GM23248 (cell line): Measurements from ENCODE around the gene TSPAN7. TPM values are rescaled to one million over a fixed set of nuclear protein-coding genes. Genes with fewer than 3 reads are reported as not detected.

Source experiments
- DNase-seq: peaks from one replicate; pipeline ENCODE4 v3.0.0-alpha.2; 2015
- H2AFZ ChIP-seq: fragments of 200-600 bp; sonication (generic); 2 replicates; pipeline ENCODE4 v1.6.1; 2016; ENCODE audit warnings: antibody characterized with exemption
- H3F3A ChIP-seq: fragments of 200-600 bp; sonication (generic); 2 replicates; pipeline ENCODE4 v1.6.1; 2016; ENCODE audit warnings: mild to moderate bottlenecking, antibody characterized with exemption, mixed run types; ENCODE audit not compliant: insufficient read depth
- H3K27ac ChIP-seq: fragments of 200-600 bp; sonication (generic); 2 replicates; pipeline ENCODE4 v1.5.1; 2016; ENCODE audit warnings: mild to moderate bottlenecking
- H3K27me3 ChIP-seq: fragments of 200-600 bp; sonication (generic); replicated peaks from 2 replicates; pipeline ENCODE4 v1.6.1; 2016; ENCODE audit warnings: mild to moderate bottlenecking; ENCODE audit not compliant: insufficient read depth
- H3K36me3 ChIP-seq: fragments of 200-600 bp; sonication (generic); 2 replicates; pipeline ENCODE4 v1.6.1; 2016; ENCODE audit warnings: low read depth, mild to moderate bottlenecking
- H3K4me1 ChIP-seq: fragments of 200-600 bp; sonication (generic); 2 replicates; pipeline ENCODE4 v1.6.1; 2016; ENCODE audit warnings: mild to moderate bottlenecking; ENCODE audit not compliant: insufficient read depth
- H3K4me2 ChIP-seq: fragments of 200-600 bp; sonication (generic); one replicate; pipeline ENCODE4 v1.6.1; 2016; ENCODE audit warnings: mild to moderate bottlenecking; ENCODE audit not compliant: unreplicated experiment
- H3K4me3 ChIP-seq: fragments of 200-600 bp; sonication (generic); 2 replicates; pipeline ENCODE4 v1.5.1; 2016; ENCODE audit warnings: mild to moderate bottlenecking
- H3K79me2 ChIP-seq: fragments of 200-600 bp; sonication (generic); 2 replicates; pipeline ENCODE4 v1.6.1; 2016; ENCODE audit warnings: mild to moderate bottlenecking; ENCODE audit not compliant: insufficient read depth
- H3K9ac ChIP-seq: fragments of 200-600 bp; sonication (generic); 2 replicates; pipeline ENCODE4 v1.6.1; 2016; ENCODE audit warnings: mild to moderate bottlenecking
- H3K9me2 ChIP-seq: fragments of 200-600 bp; sonication (generic); 2 replicates; pipeline ENCODE4 v1.6.1; 2016; ENCODE audit warnings: mixed run types, mild to moderate bottlenecking, moderate library complexity; ENCODE audit not compliant: insufficient read depth
- H3K9me3 ChIP-seq: fragments of 200-600 bp; sonication (generic); one replicate; pipeline ENCODE4 v1.6.1; 2017; ENCODE audit warnings: low read depth
- H4K20me1 ChIP-seq: fragments of 200-600 bp; sonication (generic); 2 replicates; pipeline ENCODE4 v1.6.0; 2016; ENCODE audit not compliant: insufficient read depth
- EZH2 ChIP-seq: fragments of 200-600 bp; sonication (generic); IDR thresholded peaks from 2 replicates; pipeline ENCODE4 v1.6.1; 2018; ENCODE audit warnings: antibody characterized with exemption, mild to moderate bottlenecking; ENCODE audit not compliant: insufficient read depth, poor library complexity, severe bottlenecking
- EZH2phosphoT487 ChIP-seq: fragments of 200-600 bp; sonication (generic); IDR thresholded peaks from 2 replicates; pipeline ENCODE4 v1.6.1; 2018; ENCODE audit warnings: antibody characterized with exemption, moderate library complexity, mild to moderate bottlenecking, low read depth; ENCODE audit not compliant: insufficient read depth
- WGBS, 2 experiments: methylation state at CpG; one replicate each; pipeline ENCODE4 v1.1.6; 2015 to 2017; ENCODE audit warnings: low lambda C conversion rate in 2 of 2, low coverage in 1 of 2; ENCODE audit errors: missing lambda C conversion rate in 2 of 2; 5-methylcytosine and 5-hydroxymethylcytosine counted together
- in situ Hi-C: fragments of 300-500 bp; cut with MboI; formaldehyde crosslinking; loops from 2 replicates; pipeline ENCODE4 v1.15.0; 2020
- polyA plus RNA-seq: library from polyadenylated mRNA; unstranded; fragments of >200 nt; fragmentation: Nextera tagmentation; extraction: Ambion mirVana; gene quantifications from 2 replicates; pipeline ENCODE4 v1.2.1, GENCODE V29; 2016
- total RNA-seq: library from RNA; depleted of rRNA; stranded (reverse); fragments of >200 nt; shearing (Covaris generic); gene quantifications from 2 replicates; pipeline ENCODE4 v1.2.3, GENCODE V29; 2014

The TSPAN7 gene
- total and polyA plus RNA-seq, 2 experiments from 2014 or later = not detected

DNA sequence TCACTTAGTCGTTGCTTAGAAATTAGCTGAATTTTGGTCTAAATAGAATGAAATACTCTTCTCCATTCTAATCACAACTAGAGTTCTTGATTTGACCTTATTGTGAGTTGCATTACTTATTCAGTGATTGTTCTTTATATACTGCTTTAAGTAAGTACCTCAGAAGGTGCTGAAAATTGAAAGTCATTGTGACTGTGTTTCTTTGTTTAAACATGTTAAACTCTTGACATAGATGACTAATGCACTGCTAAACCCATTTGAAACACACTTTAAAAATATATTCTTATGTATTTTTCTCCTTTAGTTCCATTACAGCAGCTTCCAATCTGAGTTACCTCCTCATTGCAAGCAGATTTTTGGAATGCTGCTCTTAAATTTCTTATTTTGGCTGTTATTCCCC, 9.1 kb downstream of the TSPAN7 start:
- H3K4me3 ChIP-seq = no peak overlapping the region
- TF ChIP-seq EZH2phosphoT487 (no peak), EZH2 (no peak)

DNA sequence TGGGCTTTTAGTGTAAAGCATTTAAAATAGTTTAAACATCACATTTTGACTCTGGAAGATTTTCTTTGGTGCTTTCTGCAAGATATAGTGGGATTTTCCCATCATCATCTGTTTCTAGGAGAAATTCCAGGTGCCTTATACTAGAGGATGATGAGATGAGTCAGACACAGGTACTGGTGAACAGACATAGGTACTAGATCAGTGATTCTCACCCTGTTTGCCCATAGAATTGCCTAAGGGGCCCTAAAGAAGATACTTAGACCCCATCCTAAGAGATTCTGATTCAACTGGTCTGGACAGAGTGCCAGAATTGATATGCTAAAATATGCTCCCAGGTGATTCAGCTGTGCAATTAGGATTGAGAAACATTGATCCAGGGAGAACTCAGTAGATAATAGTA, 9.7 kb downstream of the TSPAN7 start:
- Histone ChIP-seq H3K27ac (no peak overlapping the region), H3K36me3 (no peaks in the 10 kb centered on the region), H3K9me3 (no peaks in the 10 kb centered on the region), H3F3A (no peaks in the 10 kb centered on the region), H3K4me3 (no peak overlapping the region), H2AFZ (no peak overlapping the region), H3K9ac (no peak overlapping the region), H3K9me2 (no peaks in the 10 kb centered on the region), H4K20me1 (no peaks in the 10 kb centered on the region), H3K79me2 (no peaks in the 10 kb centered on the region), H3K4me2 (no peak overlapping the region), H3K4me1 (no peaks in the 10 kb centered on the region), H3K27me3 (no peaks in the 10 kb centered on the region)
- in situ Hi-C loops = no loop called here
- TF ChIP-seq EZH2 (no peak), EZH2phosphoT487 (no peak)
- DNase-seq = no peak

More for the DNA sequence above, 9.1 kb downstream of the TSPAN7 start:
- no peaks in the 10 kb centered on the region for H3K9me2 ChIP-seq
- H4K20me1 ChIP-seq = no peaks in the 10 kb centered on the region
- H3K27me3 ChIP-seq = no peaks in the 10 kb centered on the region
- H2AFZ ChIP-seq = no peak overlapping the region
- no peak overlapping the region for H3K4me2 ChIP-seq
- no peak overlapping the region for H3K9ac ChIP-seq
- H3K36me3 ChIP-seq = no peaks in the 10 kb centered on the region
- no peak for DNase-seq
- no peaks in the 10 kb centered on the region for H3F3A ChIP-seq
- no peaks in the 10 kb centered on the region for H3K79me2 ChIP-seq
- no peak overlapping the region for H3K27ac ChIP-seq
- in situ Hi-C loops = no loop called here
- no peaks in the 10 kb centered on the region for H3K9me3 ChIP-seq
- WGBS, 2 experiments = 32 to 43% methylated on average over 1 of the region's 1 CpG
- no peaks in the 10 kb centered on the region for H3K4me1 ChIP-seq

DNA sequence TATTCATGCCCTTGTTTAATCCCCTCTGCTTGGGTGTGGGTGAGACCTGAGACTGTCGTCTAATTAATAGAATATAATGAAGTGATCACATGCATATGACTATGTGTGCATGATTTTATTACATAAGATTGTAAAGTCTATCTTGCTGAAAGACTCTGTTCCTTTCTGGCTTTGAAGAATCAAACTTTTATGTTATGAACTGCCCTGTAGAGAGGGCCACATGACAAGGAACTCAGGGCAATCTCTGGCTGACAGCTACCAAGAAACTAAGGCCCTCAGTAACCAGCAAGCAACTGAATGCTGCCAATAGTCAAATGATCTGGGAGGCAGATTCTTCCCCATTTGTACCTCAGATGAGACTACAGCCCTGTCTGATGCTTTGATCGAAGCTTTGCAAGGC, 13.5 kb downstream of the TSPAN7 start:
- H3K79me2 ChIP-seq = no peaks in the 10 kb centered on the region
- H3K9me3 ChIP-seq = no peaks in the 10 kb centered on the region
- no peaks in the 10 kb centered on the region for H4K20me1 ChIP-seq
- no peaks in the 10 kb centered on the region for H3K9me2 ChIP-seq
- WGBS, 2 experiments = 44 to 54% methylated on average over 2 of the region's 2 CpGs
- no peaks in the 10 kb centered on the region for H3F3A ChIP-seq
- H3K4me3 ChIP-seq = no peak overlapping the region
- H3K4me1 ChIP-seq = no peaks in the 10 kb centered on the region
- no peak overlapping the region for H3K4me2 ChIP-seq
- H3K9ac ChIP-seq = no peak overlapping the region
- no peaks in the 10 kb centered on the region for H3K27me3 ChIP-seq
- H3K27ac ChIP-seq = no peak overlapping the region
- no peak for DNase-seq
- no peaks in the 10 kb centered on the region for H3K36me3 ChIP-seq
- in situ Hi-C loops = no loop called here
- no peak overlapping the region for H2AFZ ChIP-seq
- no peak for TF ChIP-seq EZH2
- TF ChIP-seq EZH2phosphoT487 = no peak

DNA sequence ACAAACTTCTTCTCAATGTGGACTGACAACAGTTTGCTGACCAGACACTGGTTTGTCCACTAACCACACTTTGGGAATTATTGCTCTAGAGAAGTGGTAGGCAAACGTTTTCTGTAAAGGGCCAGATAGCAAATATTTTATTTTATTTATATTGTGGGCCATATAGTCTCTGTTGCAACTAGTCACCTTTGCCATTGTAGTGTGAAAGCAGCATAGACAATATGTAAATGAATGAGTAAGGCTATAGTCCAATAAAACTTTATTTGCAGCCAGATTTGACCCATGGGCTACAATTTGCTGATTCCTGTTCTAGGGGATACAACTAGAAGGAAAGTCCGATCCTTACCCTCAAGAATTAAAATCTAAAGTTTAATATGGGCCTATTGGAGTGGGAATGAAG, 14.5 kb downstream of the TSPAN7 start:
- Histone ChIP-seq H2AFZ (no peak overlapping the region), H3K79me2 (no peaks in the 10 kb centered on the region), H3K9me2 (no peaks in the 10 kb centered on the region), H3K36me3 (no peaks in the 10 kb centered on the region), H3K9me3 (no peaks in the 10 kb centered on the region), H3K4me1 (no peaks in the 10 kb centered on the region), H3K9ac (no peak overlapping the region), H3F3A (no peaks in the 10 kb centered on the region), H3K27ac (no peak overlapping the region), H3K27me3 (no peaks in the 10 kb centered on the region), H3K4me2 (no peak overlapping the region), H4K20me1 (no peaks in the 10 kb centered on the region), H3K4me3 (no peak overlapping the region)
- in situ Hi-C loops = no loop called here
- WGBS, 2 experiments = 11 to 18% methylated on average over 2 of the region's 2 CpGs
- no peak for TF ChIP-seq EZH2phosphoT487
- TF ChIP-seq EZH2 = no peak
- no peak for DNase-seq

DNA sequence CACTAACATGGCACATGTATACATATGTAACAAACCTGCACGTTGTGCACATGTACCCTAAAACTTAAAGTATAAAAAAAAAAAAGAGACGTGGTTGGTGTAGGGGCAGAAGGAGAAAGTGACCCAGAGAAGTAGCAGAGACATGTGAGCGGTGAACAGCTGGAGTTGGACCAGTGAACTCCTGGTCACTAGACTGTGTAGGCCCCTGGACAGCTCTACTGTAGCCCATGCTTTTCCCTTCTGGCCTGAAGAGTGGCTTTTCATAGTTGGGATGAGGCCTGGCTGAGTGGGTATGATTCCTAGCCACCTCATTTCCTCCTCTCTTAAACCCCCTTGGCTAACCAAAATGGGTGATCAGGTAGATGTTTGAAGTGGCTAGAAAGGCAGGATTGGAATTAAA, 16.4 kb downstream of the TSPAN7 start:
- no peaks in the 10 kb centered on the region for H3K4me1 ChIP-seq
- H2AFZ ChIP-seq = no peak overlapping the region
- H3F3A ChIP-seq = no peaks in the 10 kb centered on the region
- H3K9me3 ChIP-seq = no peaks in the 10 kb centered on the region
- no peaks in the 10 kb centered on the region for H4K20me1 ChIP-seq
- H3K9me2 ChIP-seq = no peaks in the 10 kb centered on the region
- no peaks in the 10 kb centered on the region for H3K79me2 ChIP-seq
- H3K4me3 ChIP-seq = no peak overlapping the region
- TF ChIP-seq EZH2phosphoT487 (no peak), EZH2 (no peak)
- H3K36me3 ChIP-seq = no peaks in the 10 kb centered on the region
- H3K4me2 ChIP-seq = no peak overlapping the region
- WGBS, 2 experiments = 30% methylated on average over 3 of the region's 3 CpGs; no CpG with 5 or more reads in 1 of the 2 experiments
- no peak for DNase-seq
- in situ Hi-C loops = no loop called here
- no peaks in the 10 kb centered on the region for H3K27me3 ChIP-seq
- H3K27ac ChIP-seq = no peak overlapping the region
- H3K9ac ChIP-seq = no peak overlapping the region
